Right lobe of liver (tissue), 4 donors: ENCODE measurements around the gene NPHP3.

Source experiments
- POLR2A ChIP-seq: fragments of 450-650 bp; IDR thresholded peaks from one replicate; pipeline ENCODE4 v1.6.1; 2017; ENCODE audit warnings: antibody characterized with exemption, mild to moderate bottlenecking
- TF ChIP-seq, protein P1 (sequence below), 4 donors: fragments of 200-600 bp in 3 of 4; fragments of 450-650 bp in 1 of 4; IDR thresholded peaks; one replicate each; pipeline versions ENCODE4 v1.5.1 to v1.8.0; 2016 to 2022; ENCODE audit warnings: antibody characterized with exemption in 4 of 4, mild to moderate bottlenecking in 2 of 4
- donor health status: DM: no; HTN: no; CAD: no.
- donor health status: DM: no; HTN: no; CAD: no.
- donor health status: DM: no; HTN: yes; CAD: no.

DNA sequence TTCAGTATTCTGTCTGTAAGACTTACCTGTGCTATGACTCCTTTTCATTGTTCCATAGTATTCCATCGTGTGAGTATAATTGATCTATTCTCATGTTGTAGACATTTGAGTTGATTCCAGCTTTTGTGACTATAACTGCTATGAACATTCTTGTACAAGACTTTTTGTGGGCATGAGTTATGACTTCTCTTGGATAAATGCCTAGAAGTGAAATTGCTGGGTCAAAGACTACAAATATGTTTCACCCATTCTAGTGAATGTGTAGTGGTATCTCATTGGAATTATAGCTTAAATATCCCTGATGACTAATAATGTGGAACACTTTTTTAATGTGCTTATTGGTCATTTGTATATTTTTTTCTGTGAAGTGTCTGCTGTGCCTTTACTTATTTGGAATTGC, 27.6 kb upstream of the NPHP3 start:
- TF ChIP-seq, protein P1, sequence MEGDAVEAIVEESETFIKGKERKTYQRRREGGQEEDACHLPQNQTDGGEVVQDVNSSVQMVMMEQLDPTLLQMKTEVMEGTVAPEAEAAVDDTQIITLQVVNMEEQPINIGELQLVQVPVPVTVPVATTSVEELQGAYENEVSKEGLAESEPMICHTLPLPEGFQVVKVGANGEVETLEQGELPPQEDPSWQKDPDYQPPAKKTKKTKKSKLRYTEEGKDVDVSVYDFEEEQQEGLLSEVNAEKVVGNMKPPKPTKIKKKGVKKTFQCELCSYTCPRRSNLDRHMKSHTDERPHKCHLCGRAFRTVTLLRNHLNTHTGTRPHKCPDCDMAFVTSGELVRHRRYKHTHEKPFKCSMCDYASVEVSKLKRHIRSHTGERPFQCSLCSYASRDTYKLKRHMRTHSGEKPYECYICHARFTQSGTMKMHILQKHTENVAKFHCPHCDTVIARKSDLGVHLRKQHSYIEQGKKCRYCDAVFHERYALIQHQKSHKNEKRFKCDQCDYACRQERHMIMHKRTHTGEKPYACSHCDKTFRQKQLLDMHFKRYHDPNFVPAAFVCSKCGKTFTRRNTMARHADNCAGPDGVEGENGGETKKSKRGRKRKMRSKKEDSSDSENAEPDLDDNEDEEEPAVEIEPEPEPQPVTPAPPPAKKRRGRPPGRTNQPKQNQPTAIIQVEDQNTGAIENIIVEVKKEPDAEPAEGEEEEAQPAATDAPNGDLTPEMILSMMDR (IDR thresholded peaks at IDR 0.05), result no peak
- no peak for TF ChIP-seq POLR2A
